KG1 (cell line): ENCODE results near the gene TBCB.

Source experiments
- DNase-seq: peaks from one replicate; lab custom pipeline; 2025; lab: John Stamatoyannopoulos, UW

Gene TBCB

DNA sequence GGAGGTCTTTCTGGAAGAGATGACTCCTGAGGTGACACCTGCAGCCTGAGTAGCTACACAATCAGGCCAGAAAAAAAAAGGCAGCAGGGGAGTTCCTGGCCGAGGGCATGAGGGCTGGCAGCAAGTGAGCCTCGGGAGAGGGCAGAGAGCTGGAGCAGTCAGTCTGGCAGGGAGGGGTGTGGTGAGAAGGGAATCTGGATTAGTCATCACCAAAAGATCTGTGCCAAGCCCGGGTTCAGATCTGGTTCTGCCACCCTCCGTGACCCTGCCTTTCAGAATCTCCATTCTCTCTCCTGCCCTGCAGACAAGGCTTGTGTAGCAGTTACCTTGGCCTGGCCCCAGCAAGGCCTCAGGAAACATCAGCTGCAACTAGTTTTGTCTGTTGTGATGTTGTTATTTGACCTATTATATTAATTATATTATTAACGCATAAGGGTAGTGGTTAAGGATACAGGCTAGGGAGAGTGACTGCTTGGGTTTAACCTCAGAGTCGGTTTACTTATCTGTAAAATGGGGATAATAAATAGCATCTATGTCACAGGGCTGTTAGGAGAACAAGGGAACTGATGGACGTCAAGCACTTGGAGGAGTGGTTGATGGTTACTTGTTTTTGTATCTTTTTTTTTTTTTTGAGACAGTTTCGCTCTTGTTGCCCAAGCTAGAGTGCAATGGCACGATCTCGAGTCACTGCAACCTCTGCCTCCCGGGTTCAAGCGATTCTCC is 21.9 kb downstream of the TBCB start:
- DNase-seq, result no peak

DNA sequence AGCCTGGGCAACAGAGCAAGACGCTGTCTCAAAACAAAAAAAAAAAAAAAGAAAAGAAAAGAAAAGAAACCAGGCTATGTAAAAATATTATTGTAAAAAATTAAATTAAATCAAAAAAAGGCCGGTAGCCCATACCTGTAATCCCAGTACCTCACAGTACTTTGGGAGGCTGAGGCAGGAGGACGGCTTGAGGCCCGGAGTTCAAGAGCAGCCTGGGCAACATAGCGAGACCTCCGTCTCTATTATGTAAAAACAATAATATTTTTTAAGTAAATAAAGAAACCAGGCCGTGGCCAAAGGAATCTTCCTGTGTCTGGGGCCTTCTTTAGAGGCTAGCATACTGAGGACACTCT is 23.8 kb downstream of the TBCB start:
- no peak for DNase-seq

DNA sequence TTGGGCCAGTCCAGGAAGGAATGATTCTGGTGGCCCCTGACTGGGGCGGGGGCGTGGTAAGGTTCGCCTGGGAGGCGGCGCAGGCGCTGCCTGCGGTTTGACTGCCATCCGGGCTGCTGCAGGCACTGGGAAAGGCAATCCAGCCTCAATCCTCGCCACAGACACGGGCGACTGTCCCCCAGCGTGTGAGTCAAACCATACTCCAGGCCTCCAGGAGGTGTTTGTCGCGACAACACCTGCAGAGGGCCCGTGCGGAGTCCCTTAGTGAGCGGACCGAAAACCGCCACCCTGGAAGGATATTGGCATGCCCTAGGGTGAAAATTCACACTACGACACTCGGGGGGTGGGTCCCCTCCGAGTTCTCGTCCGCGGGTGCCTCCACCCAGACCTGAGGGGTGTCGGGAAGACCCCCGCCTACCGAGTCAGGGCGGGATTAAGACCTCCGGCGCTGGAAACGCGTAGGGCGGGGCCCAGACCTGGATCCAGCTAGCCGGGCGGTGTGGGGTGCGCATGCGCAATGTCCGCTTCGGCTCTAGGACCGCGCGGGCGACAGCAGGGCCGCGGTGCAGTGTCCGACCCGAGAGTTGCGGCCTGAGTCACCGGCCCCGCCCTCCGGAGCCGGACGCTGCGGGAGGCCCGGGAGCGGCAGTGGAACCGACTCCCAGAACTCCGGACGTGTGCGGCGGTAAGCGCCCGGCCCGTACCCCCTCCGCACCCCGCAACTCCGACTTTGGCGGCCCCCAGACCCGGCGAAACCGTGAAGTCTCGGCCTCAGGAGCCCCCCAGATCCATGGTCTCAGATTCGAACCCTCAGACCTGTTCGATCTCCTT is 24.4 kb downstream of the TBCB start, which contains the start of gene CAPNS1:
Gene CAPNS1 (plus strand): TSS at position 594 of the 831 bp plus-strand sequence. CDS start 946 bp downstream, outside the sequence.
- DNase-seq, result peak; percentile 89

DNA sequence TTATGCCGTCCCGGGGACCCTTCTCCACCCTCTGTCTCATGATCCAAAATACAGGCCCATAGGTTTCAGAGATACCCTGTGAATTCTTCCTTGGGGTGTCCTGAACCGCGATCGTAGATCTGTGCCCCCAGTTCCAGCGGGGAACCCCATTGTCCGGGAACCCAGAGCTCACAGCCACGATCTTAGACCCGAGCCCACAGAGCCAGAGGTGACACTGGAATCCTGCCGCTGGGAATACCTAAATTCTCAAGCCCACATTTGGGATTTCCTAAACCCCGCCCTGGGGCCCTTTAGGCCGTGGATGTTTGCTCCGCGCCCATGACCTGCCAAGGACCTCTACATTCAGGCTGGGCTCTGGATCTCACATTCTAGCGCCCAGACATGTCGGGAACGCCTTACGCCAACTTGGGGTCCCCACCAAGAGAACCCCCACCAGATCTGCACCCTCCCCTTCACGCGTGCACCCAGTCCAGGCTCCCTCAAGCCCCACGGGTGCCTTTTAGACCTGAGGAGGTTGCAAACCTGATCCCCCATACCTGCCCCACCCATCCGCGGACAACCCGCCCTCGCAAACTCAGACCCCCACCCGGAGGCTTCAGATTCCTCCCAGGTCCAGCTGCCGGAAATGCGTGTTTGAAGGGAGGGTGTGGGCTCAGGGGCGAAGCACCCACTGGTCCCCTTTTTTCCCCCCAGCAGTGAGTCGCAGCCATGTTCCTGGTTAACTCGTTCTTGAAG is 25.2 kb downstream of the TBCB start:
- peak; percentile 29 for DNase-seq

DNA sequence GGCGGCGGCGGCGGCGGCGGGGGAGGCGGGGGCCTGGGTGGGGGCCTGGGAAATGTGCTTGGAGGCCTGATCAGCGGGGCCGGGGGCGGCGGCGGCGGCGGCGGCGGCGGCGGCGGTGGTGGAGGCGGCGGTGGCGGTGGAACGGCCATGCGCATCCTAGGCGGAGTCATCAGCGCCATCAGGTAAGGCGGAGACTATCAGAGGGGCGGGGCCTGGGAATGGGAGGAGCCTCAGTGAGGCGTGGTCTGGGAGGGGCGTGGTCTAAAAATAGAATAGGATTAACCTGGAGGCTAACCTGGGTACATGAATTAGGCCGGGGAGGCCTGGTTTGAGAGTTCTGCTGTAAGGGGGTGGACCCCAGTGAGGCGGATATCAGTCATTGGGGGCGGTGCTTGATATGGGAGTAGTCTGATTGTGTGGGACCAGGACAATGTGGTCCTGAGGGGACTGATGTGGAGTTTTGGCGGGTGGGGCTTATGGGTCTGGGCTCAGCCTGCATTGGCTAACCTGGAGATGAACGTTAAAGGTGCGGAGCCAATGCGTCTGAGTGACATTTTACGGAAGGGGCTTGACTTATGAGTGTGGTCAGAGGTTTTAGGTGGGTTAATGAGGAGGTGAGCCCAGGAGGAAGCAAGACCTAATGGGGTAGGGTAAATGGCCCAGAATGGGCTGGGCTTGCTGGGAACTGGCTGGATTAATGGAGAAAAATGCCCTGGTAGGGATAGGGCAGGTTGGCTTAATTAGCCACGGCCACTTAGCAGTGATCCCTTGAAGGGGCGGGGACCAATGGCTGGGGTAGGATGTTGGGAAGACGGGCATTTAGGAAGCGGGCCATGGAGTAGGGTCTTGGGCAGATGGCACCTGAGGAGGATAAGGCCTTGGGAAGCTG is 26.0 kb downstream of the TBCB start:
- peak; percentile 14 for DNase-seq

DNA sequence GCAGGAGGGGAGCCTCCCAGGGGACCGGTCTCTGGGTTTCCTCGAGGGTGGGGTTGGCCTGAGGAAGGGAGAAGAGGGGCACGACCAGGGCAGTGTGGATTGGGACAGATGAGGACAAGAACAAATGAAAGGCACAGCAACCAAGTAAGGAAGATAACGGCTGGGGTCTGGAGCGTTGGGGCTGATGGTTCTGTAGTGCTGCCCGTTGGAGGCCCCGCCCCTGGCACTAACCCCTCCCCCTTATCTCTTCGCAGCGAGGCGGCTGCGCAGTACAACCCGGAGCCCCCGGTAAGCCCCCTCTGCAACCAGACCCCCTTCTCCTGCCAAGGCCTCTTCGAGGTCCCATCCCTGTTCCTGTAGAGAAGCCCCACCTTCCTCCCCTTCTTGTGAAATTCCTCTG is 26.8 kb downstream of the TBCB start:
- DNase-seq, result no peak

DNA sequence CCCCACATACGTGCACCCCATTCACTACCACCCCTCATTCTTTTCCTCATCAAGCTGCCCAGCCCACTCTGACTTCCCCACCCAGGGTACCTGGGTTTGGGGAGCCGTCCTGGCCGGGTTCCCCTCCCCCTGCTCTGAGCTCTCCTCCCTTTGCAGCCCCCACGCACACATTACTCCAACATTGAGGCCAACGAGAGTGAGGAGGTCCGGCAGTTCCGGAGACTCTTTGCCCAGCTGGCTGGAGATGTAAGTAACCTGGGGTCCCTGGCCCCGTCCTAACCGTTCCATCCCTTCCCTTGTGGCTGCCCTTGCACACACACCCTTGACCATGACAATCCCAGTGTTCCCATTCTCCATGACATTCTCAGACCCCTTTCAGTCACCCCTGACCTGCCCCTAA is 27.2 kb downstream of the TBCB start:
- DNase-seq, result no peak

DNA sequence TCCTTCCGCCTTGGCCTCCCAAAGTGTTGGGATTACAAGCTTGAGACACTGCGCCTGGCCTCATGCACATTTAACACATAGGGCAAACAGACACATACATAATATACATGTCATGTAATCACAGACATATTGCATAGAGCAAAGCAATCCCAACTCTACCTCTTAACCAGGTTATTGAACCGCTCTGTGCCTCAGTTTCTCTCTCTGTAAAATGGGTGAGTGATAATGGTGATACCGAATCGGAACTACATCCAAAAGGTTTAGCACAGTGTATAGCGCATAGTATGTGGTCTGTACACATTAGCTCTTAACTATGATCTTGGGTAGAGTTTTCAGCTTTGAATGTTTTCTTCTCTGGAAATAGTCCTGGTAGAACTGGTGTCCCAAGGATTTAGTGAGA is 29.4 kb downstream of the TBCB start:
- DNase-seq, result no peak

DNA sequence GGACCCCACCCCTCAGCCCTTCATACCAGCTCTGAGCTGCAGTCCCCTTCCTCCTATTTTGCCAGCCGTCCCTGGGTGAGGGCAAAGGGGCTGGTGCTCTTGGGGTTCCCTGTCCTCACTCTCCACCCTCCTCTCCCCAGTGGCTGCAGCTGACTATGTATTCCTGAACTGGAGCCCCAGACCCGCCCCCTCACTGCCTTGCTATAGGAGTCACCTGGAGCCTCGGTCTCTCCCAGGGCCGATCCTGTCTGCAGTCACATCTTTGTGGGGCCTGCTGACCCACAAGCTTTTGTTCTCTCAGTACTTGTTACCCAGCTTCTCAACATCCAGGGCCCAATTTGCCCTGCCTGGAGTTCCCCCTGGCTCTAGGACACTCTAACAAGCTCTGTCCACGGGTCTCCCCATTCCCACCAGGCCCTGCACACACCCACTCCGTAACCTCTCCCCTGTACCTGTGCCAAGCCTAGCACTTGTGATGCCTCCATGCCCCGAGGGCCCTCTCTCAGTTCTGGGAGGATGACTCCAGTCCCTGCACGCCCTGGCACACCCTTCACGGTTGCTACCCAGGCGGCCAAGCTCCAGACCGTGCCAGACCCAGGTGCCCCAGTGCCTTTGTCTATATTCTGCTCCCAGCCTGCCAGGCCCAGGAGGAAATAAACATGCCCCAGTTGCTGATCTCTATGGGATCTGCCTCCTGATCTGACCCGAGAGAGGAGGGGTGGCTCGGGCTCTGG is 34.6 kb downstream of the TBCB start:
- no peak for DNase-seq

DNA sequence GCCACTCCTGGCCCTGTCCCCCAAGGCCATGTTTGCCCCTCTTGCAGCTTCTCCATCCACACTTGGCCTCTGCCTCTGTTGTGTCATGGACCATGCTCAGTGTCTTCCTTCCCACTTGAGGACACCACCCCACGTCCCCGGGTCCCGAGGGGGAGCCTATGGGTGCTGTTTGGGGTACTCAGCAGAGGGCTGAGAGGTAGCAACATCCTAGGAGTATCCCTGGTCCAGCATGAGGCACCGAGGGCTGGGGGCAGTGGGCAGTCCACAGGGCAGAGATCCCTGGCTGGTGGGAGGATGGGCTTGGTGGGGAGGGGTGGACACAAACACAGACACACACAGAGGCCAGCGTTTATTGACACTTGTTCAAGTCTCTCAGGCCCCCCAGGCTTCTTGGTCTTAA is 35.3 kb downstream of the TBCB start:
- no peak for DNase-seq

DNA sequence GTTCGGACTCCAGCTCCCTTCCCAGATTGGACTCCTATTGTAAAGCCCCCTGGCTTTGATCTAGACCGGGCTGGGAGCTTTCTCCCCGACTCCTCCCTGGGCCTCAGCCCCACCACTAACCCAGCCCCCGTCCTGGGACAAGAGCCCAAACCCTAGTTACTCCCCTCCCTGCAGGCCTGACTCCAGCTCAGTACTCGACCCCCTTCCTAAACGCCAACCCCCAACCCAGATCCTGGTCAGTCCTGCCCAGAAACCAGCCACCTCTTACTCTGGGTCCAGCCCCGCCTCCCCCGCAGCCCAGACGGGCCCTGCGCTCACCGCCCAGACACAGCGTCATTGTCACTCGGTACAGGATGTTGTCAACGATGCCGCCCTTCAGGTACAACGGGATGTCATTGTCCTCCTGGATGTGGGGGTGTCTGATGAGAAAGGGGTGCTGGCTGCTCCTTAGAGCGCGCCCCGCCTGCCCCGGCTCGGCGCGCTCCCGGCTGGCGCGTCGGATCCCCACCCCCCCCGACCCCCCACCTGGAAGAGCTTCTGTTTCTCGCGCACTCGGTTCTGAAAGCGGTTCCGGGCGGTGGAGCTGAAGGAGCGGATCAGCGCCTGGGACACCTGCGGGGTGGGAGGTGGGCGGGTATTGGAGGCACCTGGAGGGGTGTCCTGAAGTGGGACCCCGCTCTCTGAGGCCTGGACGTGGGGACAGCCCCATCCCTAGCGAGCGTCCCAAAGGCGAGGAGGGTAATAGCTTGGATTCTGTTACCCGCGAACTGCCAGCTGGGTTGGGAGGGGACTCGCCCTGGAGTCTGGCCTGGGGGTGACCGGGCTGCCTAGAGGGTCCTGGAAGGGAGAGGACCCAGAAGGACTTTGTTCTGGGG is 36.1 kb downstream of the TBCB start:
- DNase-seq, result no peak

DNA sequence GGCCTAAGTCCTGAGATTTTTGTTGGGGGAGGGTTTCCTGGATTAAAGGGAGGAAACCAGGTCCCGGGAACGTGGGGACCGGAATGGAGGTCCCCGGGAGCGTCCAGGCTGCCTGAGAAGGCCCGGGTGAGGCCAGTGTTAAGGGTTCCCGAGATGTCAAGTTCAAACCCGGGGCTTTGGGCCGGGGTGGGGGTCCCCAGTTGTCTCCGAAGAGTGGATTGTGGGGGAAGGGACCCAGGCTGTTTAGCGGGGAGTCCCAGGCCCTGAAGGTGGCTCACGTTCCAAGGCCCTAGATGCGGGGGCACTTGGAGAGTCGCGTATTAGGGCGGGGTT is 36.7 kb downstream of the TBCB start:
- DNase-seq, result no peak

DNA sequence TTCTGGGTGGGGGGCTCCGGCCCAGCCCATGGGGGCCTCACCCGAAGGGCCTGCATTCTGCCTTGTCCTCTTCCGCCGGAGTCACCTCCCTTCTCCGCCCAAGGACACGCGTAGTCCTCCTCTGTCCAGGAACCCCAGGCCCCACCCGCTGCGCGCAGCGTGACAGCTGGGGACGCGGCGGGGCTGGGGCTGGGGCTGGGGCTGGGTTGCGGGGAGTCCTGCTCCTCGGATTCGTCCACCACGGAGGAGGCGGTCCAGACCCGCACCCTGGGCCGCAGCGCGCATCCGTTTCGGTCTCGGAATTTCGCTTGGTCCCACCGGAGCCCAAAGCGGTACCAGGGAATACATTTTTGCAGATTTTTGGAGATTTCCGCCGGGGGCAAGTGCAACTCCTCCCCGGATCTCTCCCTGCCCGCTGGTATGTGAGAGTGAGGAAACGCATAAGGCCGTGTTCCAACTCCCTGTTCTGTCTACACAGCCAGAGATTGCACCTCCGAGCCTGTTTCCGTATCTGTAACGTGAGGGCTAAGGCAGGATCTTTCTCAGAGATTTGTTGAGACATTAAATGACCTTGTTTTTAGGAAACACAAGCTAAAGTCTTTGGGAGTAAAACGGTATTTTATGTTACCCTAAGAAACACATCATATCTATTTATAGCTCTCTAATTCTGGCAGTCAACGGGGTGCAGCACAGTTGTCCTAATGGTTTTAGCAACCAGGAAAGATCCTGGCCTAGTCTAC is 37.3 kb downstream of the TBCB start, which contains the start of gene COX7A1:
Gene COX7A1 (minus strand): TSS at position 96 of the 740 bp plus-strand sequence. CDS start 40 bp downstream, at position 56.
- DNase-seq, result no peak

DNA sequence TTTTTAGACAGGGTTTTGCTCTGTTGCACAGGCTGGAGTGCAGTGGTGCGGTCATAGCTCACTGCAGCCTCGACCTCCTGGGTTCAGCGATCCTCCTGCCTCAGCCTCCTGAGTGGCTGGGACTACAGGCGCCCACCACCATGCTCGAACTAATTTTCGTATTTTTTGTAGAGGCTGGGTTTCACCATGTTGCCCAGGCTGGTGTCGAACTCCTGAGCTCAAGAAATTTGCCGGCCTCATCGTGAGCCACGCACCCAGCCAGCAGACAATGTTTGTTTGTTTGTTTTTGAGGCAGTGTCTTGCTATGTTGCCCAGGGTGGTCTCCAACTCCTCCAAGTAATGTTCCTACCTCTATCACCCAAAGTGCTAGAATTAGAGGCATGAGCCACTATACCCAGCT is 37.9 kb downstream of the TBCB start:
- DNase-seq, result no peak

DNA sequence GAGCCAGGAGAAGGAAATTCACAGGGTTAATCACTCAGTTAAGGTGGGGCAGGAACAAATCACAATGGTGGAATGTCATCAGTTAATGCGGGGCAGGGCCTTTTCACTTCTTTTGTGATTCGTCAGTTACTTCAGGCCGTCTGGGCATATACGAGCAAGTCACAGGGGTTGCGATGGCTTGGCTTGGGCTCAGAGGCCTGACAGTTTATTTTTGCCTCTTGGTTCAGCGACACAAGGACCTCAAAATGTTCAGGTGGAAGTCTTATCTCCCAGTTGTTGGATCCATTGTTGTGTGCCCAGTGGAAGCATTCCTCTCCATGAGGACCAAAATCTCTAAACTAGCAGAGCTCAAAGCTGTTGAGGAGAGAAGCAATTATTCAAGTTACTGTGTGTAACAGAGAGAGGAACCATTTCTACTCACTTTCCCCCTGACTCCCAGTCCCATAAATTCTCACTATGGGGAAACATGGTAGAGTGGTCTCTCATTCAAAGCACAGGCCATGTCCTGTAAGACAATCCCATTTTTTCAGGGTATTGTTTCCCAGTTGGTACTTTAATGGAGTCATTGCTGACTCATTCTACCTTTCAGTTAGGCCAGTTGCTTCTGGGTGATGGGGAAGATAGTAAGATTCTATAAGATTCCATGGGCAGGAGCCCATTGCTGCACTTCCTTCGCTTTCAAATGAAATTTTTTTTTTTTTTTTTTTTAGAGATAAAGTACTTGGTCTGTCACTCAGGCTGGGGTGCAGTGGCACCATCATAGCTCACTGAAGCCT is 45.7 kb downstream of the TBCB start:
- DNase-seq, result no peak

DNA sequence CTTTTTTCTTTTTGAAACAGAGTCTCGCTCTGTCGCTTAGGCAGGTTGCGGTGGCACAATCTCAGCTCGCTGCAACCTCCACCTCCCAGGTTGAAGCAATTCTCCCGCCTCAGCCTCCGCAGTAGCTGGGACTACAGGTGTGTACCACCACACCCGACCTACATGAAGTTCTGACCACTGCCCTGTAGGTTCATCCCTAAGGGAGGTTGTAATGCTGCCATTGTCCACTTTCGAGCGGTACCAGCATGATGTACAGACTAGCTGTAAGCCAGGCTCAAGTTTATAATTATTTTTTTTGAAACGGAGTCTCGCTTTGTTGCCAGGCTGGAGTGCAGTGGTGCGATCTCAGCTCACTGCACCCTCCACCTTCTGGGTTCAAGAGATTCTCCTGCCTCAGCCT is 48.5 kb downstream of the TBCB start:
- DNase-seq, result no peak

DNA sequence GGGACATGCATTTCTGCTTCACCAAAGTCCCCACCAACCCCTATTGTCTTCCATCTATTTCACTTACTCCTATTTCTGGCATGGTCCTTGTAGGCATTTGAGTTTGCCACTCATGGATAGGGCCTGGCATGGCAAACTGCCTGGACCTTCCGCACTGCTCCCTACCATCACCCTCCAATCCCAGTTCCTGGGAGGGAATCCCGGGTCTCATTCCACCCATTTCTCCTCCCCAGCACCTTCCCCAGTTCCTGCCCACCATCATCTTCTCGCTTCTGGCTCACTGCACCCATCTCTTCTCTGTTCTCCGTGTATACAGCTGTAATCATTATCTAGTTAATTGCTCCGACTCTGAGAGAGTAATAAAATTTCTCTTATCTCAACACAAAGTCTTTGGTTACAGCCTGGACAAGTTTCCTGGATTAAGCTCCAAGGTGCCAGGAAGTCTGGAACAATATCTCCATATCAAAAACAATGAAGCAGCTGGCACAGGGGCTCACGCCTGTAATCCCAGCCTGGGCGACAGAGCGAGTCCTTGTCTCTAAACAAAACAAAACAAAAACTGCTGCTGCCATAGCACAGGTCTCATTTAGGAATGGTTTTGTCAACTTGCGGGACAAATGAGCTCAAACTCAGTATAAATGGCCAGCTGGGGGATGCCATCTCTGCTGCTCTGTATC is 54.0 kb downstream of the TBCB start:
- DNase-seq, result no peak

DNA sequence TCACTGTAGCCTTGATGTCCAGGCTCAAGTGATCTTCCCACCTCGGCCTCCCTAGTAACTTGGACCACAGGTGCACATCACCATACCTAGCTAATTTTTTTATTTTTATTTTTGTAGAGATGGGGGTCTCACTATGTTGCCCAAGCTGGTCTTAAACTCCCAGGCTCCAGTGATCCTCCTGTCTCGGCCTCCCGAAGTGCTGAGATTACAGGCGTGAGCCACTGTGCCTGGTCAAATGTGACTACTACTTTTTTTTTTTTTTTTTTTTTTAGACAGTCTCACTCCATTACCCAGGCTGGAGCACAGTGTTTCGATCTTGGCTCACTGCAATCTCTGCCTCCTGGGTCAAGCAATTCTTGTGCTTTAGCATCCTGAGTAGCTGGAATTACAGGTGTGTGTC is 57.6 kb downstream of the TBCB start:
- DNase-seq, result no peak
